GM23248 (cell line): ENCODE measurements around the gene IL31RA.

Source experiments
- EZH2 ChIP-seq: fragments of 200-600 bp; sonication (generic); IDR thresholded peaks from 2 replicates; pipeline ENCODE4 v1.6.1; 2018; ENCODE audit warnings: antibody characterized with exemption, mild to moderate bottlenecking; ENCODE audit not compliant: insufficient read depth, poor library complexity, severe bottlenecking
- EZH2phosphoT487 ChIP-seq: fragments of 200-600 bp; sonication (generic); IDR thresholded peaks from 2 replicates; pipeline ENCODE4 v1.6.1; 2018; ENCODE audit warnings: antibody characterized with exemption, moderate library complexity, mild to moderate bottlenecking, low read depth; ENCODE audit not compliant: insufficient read depth

DNA sequence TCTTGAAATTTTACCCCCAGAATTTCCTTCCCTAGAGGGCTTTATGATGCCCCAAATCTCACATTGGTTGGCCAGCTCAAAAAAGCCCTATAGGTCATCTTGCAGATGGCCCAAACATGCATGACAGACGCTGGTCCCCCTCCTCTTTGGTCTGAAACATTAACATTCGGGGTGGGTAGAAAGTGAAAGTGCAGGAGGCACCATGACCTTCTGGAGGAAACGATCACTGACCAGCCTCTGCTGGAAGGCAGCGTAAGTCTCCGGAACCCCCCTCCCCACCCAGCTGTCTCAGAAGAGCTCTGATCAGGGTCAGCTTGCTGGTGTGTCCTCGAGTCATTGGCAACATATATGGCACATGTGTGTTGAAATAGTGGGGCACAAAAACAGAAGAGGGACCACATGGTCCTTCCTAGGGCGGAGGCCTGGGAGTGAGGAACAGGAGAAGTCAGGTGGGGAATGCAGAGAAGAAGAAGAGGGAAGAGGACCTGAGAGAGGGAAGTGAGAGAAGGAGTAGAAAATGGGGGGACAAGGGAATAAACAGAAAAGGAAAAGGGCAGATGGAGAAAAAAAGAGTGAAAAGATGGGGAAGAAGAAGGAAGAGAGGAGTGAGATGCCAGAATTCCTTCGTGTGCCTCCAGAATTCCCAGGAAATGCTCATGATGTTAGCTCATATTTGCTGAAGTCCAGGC lies 46.2 kb downstream of the IL31RA start:
- TF ChIP-seq EZH2: no peak
- TF ChIP-seq EZH2phosphoT487: no peak
